ENCODE data around the gene ADIPOR2.

The ADIPOR2 gene

DNA sequence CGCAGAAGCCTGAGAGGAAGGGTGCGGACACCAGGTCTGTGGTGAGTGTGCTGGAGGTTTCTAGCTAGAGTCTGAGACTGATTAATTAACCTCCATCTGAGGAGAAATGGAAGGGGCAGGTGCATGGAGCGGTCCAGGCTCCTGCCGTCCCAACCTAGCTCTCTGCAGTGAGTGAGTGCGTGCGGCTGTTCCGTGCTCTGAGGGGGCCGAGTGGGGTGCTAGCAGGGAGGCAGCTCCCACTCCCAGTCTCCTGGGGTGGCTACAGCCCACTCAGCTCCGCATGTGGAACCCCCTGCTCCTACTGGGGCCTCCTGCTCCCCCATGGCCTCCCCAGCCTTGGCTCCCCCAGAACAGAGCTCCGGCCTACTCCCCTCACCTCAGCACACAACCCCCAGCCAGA, 132.4 kb downstream of the ADIPOR2 start:
- no peak overlapping the region for H2AFZ ChIP-seq
- H3K9me3 ChIP-seq (ENCODE audit: control insufficient read depth, low read length), result no peaks in the 10 kb centered on the region
- no peaks in the 10 kb centered on the region for H3K27me3 ChIP-seq (ENCODE audit: control insufficient read depth, insufficient read depth, low read length)
- H3K4me3 ChIP-seq (ENCODE audit: low read depth, low read length), result no peak overlapping the region
- no peak overlapping the region for H3K9ac ChIP-seq
- no peak overlapping the region for H3K4me2 ChIP-seq (ENCODE audit: low read length)
- peaks cover 4% of the 10 kb centered on the region for H3K4me1 ChIP-seq
- no peaks in the 10 kb centered on the region for H3K79me2 ChIP-seq
- no peak overlapping the region for H3K27ac ChIP-seq
- H3K36me3 ChIP-seq (ENCODE audit: control insufficient read depth, insufficient read depth, low read length), result no peaks in the 10 kb centered on the region
- TF ChIP-seq, protein P1, sequence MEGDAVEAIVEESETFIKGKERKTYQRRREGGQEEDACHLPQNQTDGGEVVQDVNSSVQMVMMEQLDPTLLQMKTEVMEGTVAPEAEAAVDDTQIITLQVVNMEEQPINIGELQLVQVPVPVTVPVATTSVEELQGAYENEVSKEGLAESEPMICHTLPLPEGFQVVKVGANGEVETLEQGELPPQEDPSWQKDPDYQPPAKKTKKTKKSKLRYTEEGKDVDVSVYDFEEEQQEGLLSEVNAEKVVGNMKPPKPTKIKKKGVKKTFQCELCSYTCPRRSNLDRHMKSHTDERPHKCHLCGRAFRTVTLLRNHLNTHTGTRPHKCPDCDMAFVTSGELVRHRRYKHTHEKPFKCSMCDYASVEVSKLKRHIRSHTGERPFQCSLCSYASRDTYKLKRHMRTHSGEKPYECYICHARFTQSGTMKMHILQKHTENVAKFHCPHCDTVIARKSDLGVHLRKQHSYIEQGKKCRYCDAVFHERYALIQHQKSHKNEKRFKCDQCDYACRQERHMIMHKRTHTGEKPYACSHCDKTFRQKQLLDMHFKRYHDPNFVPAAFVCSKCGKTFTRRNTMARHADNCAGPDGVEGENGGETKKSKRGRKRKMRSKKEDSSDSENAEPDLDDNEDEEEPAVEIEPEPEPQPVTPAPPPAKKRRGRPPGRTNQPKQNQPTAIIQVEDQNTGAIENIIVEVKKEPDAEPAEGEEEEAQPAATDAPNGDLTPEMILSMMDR (IDR thresholded peaks at IDR 0.05), result no peak

DNA sequence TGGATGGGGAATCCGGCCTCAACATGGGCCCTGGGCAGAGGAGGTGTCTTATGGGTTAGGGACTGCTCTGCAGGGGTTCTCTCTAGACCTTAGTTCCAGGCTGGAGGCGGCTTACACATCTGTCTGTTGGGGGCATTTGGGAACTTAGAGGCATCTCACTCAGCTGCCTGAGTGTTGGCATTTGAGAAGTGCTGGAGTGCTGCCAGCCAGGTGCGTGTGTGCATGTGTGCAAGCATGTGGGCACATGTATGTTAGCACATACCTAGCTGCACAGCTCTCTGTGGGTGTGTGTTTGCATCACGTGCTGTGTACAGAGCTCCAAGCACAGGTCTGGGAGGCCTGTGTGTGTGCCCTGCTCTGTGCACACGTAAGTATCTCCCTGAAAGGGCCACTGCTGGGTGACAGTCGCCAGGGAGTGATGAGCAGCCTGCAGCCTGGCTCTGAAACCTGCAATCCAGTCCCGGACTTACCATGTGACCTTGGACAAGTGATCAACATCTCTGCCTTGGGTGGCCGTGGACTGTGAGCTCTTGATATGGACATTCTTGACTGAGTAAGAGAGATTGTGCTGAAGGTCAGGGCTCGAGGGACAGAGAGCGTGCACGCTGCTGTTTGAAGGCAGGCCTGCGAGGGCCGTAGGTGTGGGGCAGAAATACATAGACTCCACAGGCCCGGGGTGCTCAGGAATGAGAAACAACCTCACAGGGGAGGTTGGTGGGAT, 134.7 kb downstream of the ADIPOR2 start:
- H3K27me3 ChIP-seq (ENCODE audit: control insufficient read depth, insufficient read depth, low read length), result no peaks in the 10 kb centered on the region
- no peak overlapping the region for H3K9ac ChIP-seq
- H3K79me2 ChIP-seq, result no peaks in the 10 kb centered on the region
- H3K4me3 ChIP-seq (ENCODE audit: low read depth, low read length), result no peak overlapping the region
- H3K36me3 ChIP-seq (ENCODE audit: control insufficient read depth, insufficient read depth, low read length), result no peaks in the 10 kb centered on the region
- H3K9me3 ChIP-seq (ENCODE audit: control insufficient read depth, low read length), result no peaks in the 10 kb centered on the region
- H3K4me1 ChIP-seq, result peaks cover 27% of the 10 kb centered on the region
- H3K4me2 ChIP-seq (ENCODE audit: low read length), result no peak overlapping the region
- H3K27ac ChIP-seq, result no peak overlapping the region
- TF ChIP-seq, protein P1 (IDR thresholded peaks at IDR 0.05), result no peak
- no peak overlapping the region for H2AFZ ChIP-seq

DNA sequence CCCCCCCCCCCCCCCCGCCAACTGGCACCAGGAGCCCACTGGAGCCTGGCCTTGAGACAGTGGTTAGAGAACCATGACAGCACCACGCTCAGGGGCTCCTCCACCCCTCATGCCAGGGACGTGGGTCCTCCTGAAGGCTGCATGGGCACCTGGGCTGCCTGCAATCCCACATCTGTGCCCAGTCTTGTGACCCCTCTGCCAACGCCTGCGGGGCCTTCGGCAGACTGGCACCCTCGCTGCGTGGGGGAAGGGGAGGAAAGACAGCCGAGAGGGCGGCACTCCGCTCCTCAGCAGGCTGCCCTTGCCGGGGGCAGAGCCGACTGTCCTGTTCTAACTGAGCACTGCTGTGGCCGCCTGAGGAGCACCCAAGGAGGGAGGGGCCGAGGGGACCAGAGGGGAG, 135.5 kb downstream of the ADIPOR2 start:
- Histone ChIP-seq H3K27me3 (ENCODE audit: control insufficient read depth, insufficient read depth, low read length) (no peaks in the 10 kb centered on the region), H3K79me2 (no peaks in the 10 kb centered on the region), H2AFZ (no peak overlapping the region), H3K4me3 (ENCODE audit: low read depth, low read length) (no peak overlapping the region), H3K27ac (no peak overlapping the region), H3K4me1 (peaks cover 34% of the 10 kb centered on the region), H3K9me3 (ENCODE audit: control insufficient read depth, low read length) (no peaks in the 10 kb centered on the region), H3K4me2 (ENCODE audit: low read length) (no peak overlapping the region), H3K36me3 (ENCODE audit: control insufficient read depth, insufficient read depth, low read length) (no peaks in the 10 kb centered on the region), H3K9ac (no peak overlapping the region)
- TF ChIP-seq, protein P1 (IDR thresholded peaks at IDR 0.05), result no peak

DNA sequence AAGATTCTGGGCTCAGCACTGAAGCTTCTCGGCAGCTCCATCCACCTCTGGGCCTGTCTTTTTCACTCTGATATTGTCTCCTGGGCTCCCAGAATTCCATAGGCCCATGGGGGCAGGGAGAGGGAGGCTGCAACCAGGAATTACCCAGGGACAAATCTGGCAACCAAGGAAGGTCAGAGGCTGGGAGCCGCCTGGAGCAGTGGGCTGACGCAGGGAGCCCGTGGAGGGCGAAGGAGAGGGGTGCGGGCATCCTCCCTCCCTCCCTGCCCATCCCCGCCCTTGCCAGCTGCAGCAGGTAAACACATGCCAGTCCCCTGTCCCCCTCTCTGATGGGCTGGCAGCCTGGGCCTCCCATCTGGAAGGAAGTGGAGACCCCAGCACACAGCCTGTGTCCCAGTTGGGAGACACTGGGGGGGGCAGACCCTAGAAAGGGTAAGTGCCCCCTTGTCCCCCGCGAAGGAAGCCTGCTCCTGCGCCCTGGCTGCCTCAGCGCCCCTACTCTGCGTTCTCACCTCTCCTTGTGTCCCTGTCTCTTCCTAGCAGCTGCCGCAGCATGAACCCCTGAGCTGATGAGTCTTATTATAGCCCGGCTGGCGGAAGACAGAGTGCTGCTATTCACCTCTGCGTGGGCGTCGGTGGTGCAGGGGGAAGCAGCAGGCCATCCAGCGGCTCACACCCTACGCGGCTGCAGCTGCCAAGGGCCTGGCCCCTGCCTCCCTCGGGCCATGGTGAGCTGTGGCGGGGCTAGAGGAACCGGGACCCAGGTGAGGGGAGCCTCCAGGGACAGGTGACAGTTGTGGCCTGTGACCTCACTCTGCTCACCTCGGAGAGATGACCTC, 136.2 kb downstream of the ADIPOR2 start:
- Histone ChIP-seq H2AFZ (no peak overlapping the region), H3K79me2 (peaks cover 3% of the 10 kb centered on the region), H3K9ac (no peak overlapping the region), H3K4me2 (ENCODE audit: low read length) (no peak overlapping the region), H3K4me3 (ENCODE audit: low read depth, low read length) (no peak overlapping the region), H3K9me3 (ENCODE audit: control insufficient read depth, low read length) (no peaks in the 10 kb centered on the region), H3K4me1 (peaks cover 38% of the 10 kb centered on the region), H3K27me3 (ENCODE audit: control insufficient read depth, insufficient read depth, low read length) (no peaks in the 10 kb centered on the region), H3K27ac (no peak overlapping the region), H3K36me3 (ENCODE audit: control insufficient read depth, insufficient read depth, low read length) (no peaks in the 10 kb centered on the region)
- TF ChIP-seq, protein P1 (IDR thresholded peaks at IDR 0.05), result no peak
